RWPE1 (cell line): ENCODE measurements around the gene F2.
"Not testable (repeated sequence)": the region's sequence is repeated elsewhere in the genome, so short reads cannot be mapped to it uniquely, and the experiment has no call there.

Experiments
- CTCF ChIA-PET: fragments of 350-600 bp; sonication (Branson Sonifier 250); formaldehyde crosslinking; extraction: SDS; loops from one replicate; lab custom pipeline; 2021; lab: Yijun Ruan, JAX
- POLR2A ChIA-PET: fragments of 400-600 bp; formaldehyde crosslinking; extraction: SDS; loops from one replicate; lab custom pipeline; 2020; ENCODE audit warnings: antibody characterized with exemption; ENCODE audit not compliant: low non-redundant PET; lab: Yijun Ruan, JAX
- DNase-seq: peaks from one replicate; pipeline ENCODE4 v3.0.0; 2012; ENCODE audit warnings: low spot score
- H3K27ac ChIP-seq: fragments of 450-650 bp; 2 replicates; pipeline ENCODE4 v1.5.1; 2017
- CTCF ChIP-seq: fragments of 450-650 bp; conservative IDR thresholded peaks from 2 replicates; pipeline ENCODE4 v1.5.1; 2017; ENCODE audit warnings: low read depth, mild to moderate bottlenecking

F2 gene

GRCh38 chr11:46710821-46711269 lies 8.2 kb upstream of the F2 start:
- H3K27ac ChIP-seq: peak overlapping the region; percentile 82
- CTCF ChIA-PET: interaction anchor here (0.6 kb wide), 1 partner anchor 35 kb away, joined by 3 read pairs; no protein-coding TSS in a partner anchor
- DNase-seq: no peak
- no peak for TF ChIP-seq CTCF
- POLR2A ChIA-PET: no interaction called here

GRCh38 chr11:46711303-46711702 lies 7.7 kb upstream of the F2 start:
- H3K27ac ChIP-seq: peak overlapping the region; percentile 82
- TF ChIP-seq CTCF: no peak
- POLR2A ChIA-PET: no interaction called here
- no peak for DNase-seq
- CTCF ChIA-PET: interaction anchor here (0.6 kb wide), 1 partner anchor 36 kb away, joined by 3 read pairs; no protein-coding TSS in a partner anchor

GRCh38 chr11:46712874-46713576 lies 6.0 kb upstream of the F2 start:
- no peak for TF ChIP-seq CTCF
- POLR2A ChIA-PET: no interaction called here

GRCh38 chr11:46717825-46718154 lies 1.2 kb upstream of the F2 start:
- POLR2A ChIA-PET, CTCF ChIA-PET, DNase-seq: not testable (repeated sequence)
- peak overlapping the region; percentile 37 for H3K27ac ChIP-seq

More at GRCh38 chr11:46712874-46713576, 6.0 kb upstream of the F2 start:
- DNase-seq: no peak
- CTCF ChIA-PET: interaction anchor here (0.6 to 0.7 kb wide), 3 partner anchors 153 to 795 kb away, joined by 3 to 9 read pairs (median 3); no protein-coding TSS in a partner anchor
- peak overlapping the region; percentile 75; the same call in 1 of the 2 replicates for H3K27ac ChIP-seq

GRCh38 chr11:46718155-46719019 lies 626 bp upstream of the F2 start:
- H3K27ac ChIP-seq: peak overlapping the region; percentile 37
- DNase-seq: no peak

More at GRCh38 chr11:46718155-46719019, 626 bp upstream of the F2 start:
- no peak for TF ChIP-seq CTCF
- ChIA-PET CTCF (interaction anchor here (0.7 kb wide), 1 partner anchor 26 kb away, joined by 4 read pairs; no protein-coding TSS in a partner anchor), POLR2A (interaction anchor here (0.6 kb wide), 1 partner anchor 475 kb away, joined by 3 read pairs; no protein-coding TSS in a partner anchor)
